ENCODE measurements around the gene GYS1.
"Not testable (repeated sequence)": the region's sequence is repeated elsewhere in the genome, so short reads cannot be mapped to it uniquely, and the experiment has no call there.

The GYS1 gene

DNA sequence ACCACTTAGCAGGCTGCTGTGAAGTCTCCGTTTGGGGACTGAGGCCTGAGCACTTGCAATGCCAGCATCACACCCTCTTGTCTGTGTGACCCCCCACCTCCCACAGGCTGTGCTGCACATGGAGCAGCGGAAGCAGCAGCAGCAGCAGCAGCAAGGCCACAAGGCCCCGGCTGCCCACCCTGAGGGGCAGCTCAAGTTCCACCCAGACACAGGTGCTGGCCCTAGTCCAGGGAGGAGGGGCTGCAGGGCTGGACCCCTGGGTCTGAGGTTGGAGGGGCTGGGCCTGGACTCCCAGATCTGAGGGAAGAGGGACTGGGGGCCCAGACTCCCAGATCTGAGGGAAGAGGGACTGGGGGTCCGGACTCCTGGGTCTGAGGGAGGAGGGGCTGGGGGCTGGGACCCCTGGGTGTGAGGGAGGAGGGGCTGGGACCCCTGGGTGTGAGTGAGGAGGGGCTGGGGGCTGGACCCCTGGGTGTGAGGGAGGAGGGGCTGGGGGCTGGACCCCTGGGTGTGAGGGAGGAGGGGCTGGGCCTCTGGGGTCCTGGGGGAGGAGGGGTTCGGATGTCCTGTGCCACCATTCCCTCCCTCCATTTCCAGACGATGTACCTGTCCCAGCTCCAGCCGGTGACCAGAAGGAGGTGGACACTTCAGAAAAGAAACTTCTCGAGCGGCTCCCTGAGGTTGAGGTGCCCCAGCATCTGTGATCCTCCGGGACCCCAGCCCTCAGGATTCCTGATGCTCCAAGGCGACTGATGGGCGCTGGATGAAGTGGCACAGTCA is 71.2 kb downstream of the GYS1 start:
- peaks cover 5% of the 10 kb centered on the region; the same call in 1 of the 2 replicates for H3K4me1 ChIP-seq (ENCODE audit: low read length)
- no peaks in the 10 kb centered on the region for H3K27me3 ChIP-seq (ENCODE audit: low read depth, low read length)
- no peak overlapping the region for H2AFZ ChIP-seq (ENCODE audit: low read depth, low read length)
- H4K20me1 ChIP-seq (ENCODE audit: insufficient read depth, low read length): no peaks in the 10 kb centered on the region
- no peak overlapping the region for H3K4me3 ChIP-seq (ENCODE audit: low read length)
- H3K27ac ChIP-seq (ENCODE audit: low read length): no peak overlapping the region
- no peak overlapping the region for H3K9ac ChIP-seq (ENCODE audit: low read length)
- no peaks in the 10 kb centered on the region for H3K9me3 ChIP-seq (ENCODE audit: insufficient read depth, low read length)
- peaks cover 6% of the 10 kb centered on the region for H3K36me3 ChIP-seq (replicated peaks; ENCODE audit: low read depth, low read length)
- no peak for TF ChIP-seq EZH2phosphoT487 (IDR thresholded peaks at IDR 0.05; ENCODE audit: low read depth)
- TF ChIP-seq, protein P1, sequence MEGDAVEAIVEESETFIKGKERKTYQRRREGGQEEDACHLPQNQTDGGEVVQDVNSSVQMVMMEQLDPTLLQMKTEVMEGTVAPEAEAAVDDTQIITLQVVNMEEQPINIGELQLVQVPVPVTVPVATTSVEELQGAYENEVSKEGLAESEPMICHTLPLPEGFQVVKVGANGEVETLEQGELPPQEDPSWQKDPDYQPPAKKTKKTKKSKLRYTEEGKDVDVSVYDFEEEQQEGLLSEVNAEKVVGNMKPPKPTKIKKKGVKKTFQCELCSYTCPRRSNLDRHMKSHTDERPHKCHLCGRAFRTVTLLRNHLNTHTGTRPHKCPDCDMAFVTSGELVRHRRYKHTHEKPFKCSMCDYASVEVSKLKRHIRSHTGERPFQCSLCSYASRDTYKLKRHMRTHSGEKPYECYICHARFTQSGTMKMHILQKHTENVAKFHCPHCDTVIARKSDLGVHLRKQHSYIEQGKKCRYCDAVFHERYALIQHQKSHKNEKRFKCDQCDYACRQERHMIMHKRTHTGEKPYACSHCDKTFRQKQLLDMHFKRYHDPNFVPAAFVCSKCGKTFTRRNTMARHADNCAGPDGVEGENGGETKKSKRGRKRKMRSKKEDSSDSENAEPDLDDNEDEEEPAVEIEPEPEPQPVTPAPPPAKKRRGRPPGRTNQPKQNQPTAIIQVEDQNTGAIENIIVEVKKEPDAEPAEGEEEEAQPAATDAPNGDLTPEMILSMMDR (IDR thresholded peaks at IDR 0.05; ENCODE audit: low read depth, low read length): no peak
- no peak overlapping the region for H3K4me2 ChIP-seq (ENCODE audit: low read length)
- H3K79me2 ChIP-seq (ENCODE audit: low read length): no peaks in the 10 kb centered on the region

DNA sequence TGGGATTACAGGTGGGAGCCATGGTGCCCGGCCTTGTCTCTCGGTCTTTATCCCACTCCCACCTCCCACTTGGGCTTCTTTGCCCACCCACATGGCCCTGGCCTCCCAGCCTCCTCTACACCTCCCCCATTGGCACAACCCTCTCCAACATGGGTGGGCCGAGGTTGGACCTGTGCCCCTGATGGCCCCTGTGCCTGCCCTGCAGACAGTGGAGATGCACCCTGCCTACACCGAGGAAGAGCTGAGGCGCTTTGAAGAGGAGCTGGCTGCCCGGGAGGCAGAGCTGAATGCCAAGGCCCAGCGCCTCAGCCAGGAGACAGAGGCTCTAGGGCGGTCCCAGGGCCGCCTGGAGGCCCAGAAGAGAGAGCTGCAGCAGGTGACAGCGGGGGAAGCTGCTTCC is 72.2 kb downstream of the GYS1 start:
- peaks cover 5% of the 10 kb centered on the region; the same call in 1 of the 2 replicates for H3K4me1 ChIP-seq (ENCODE audit: low read length)
- no peaks in the 10 kb centered on the region for H4K20me1 ChIP-seq (ENCODE audit: insufficient read depth, low read length)
- H3K9me3 ChIP-seq (ENCODE audit: insufficient read depth, low read length): no peaks in the 10 kb centered on the region
- no peaks in the 10 kb centered on the region for H3K79me2 ChIP-seq (ENCODE audit: low read length)
- no peaks in the 10 kb centered on the region for H3K27me3 ChIP-seq (ENCODE audit: low read depth, low read length)
- no peak overlapping the region for H3K9ac ChIP-seq (ENCODE audit: low read length)
- peaks cover 7% of the 10 kb centered on the region for H3K36me3 ChIP-seq (replicated peaks; ENCODE audit: low read depth, low read length)
- TF ChIP-seq, protein P1 (IDR thresholded peaks at IDR 0.05; ENCODE audit: low read depth, low read length): no peak
- no peak for TF ChIP-seq EZH2phosphoT487 (IDR thresholded peaks at IDR 0.05; ENCODE audit: low read depth)
- H2AFZ ChIP-seq (ENCODE audit: low read depth, low read length): no peak overlapping the region
- no peak overlapping the region for H3K4me2 ChIP-seq (ENCODE audit: low read length)
- H3K27ac ChIP-seq (ENCODE audit: low read length): no peak overlapping the region
- H3K4me3 ChIP-seq (ENCODE audit: low read length): no peak overlapping the region

DNA sequence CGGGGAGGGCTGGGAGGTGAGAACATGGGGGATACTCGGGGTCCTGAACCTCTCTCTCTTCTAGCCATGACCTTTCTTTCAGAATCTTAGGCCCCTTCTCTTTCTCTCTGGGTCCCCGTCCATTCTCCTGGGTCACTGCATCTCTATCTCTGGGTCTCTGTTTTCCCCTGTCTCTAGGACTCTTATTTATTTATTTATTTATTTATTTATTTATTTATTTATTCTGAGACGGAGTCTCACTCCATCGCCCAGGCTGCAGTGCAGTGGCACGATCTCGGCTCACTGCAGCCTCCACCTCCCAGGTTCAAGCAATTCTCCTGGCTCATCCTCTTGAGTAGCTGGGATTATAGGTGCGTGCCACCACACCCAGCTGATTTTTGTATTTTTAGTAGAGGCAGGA is 73.8 kb downstream of the GYS1 start:
- not testable (repeated sequence) for H3K27me3 ChIP-seq (ENCODE audit: low read depth, low read length); H2AFZ ChIP-seq (ENCODE audit: low read depth, low read length); H3K4me2 ChIP-seq (ENCODE audit: low read length); H3K4me1 ChIP-seq (ENCODE audit: low read length); H3K79me2 ChIP-seq (ENCODE audit: low read length); H3K9ac ChIP-seq (ENCODE audit: low read length); H3K27ac ChIP-seq (ENCODE audit: low read length); H3K9me3 ChIP-seq (ENCODE audit: insufficient read depth, low read length); H4K20me1 ChIP-seq (ENCODE audit: insufficient read depth, low read length); H3K4me3 ChIP-seq (ENCODE audit: low read length)
- peaks cover 12% of the 10 kb centered on the region for H3K36me3 ChIP-seq (replicated peaks; ENCODE audit: low read depth, low read length)

DNA sequence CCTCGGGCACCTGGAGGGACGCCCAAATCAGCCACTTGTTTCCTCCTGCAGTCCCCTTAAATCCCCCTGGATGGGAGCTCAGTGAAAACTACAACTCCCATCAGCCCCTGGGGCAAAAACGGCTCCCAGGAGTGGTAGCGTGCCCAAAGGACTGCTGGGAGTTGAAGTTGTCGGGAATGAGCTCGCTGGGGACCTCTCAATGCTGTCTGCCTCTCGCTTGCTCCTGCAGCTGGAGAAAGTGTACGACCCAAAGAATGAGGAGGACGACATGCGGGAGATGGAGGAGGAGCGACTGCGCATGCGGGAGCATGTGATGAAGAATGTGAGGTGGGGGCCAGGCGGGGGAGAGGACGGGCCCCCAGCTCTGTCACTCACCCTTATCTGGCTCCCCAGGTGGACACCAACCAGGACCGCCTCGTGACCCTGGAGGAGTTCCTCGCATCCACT is 74.3 kb downstream of the GYS1 start:
- TF ChIP-seq, protein P1 (IDR thresholded peaks at IDR 0.05; ENCODE audit: low read depth, low read length): no peak
- TF ChIP-seq EZH2phosphoT487 (IDR thresholded peaks at IDR 0.05; ENCODE audit: low read depth): no peak
- Histone ChIP-seq H3K4me1 (ENCODE audit: low read length) (peaks cover 5% of the 10 kb centered on the region; the same call in 1 of the 2 replicates), H3K9ac (ENCODE audit: low read length) (no peak overlapping the region), H2AFZ (ENCODE audit: low read depth, low read length) (no peak overlapping the region), H3K79me2 (ENCODE audit: low read length) (no peaks in the 10 kb centered on the region), H3K27ac (ENCODE audit: low read length) (no peak overlapping the region), H3K4me2 (ENCODE audit: low read length) (no peak overlapping the region), H4K20me1 (ENCODE audit: insufficient read depth, low read length) (no peaks in the 10 kb centered on the region), H3K36me3 (replicated peaks; ENCODE audit: low read depth, low read length) (peaks cover 14% of the 10 kb centered on the region), H3K27me3 (ENCODE audit: low read depth, low read length) (no peaks in the 10 kb centered on the region), H3K9me3 (ENCODE audit: insufficient read depth, low read length) (no peaks in the 10 kb centered on the region), H3K4me3 (ENCODE audit: low read length) (no peak overlapping the region)
